ENCODE measurements around the gene F5.

The F5 gene

DNA sequence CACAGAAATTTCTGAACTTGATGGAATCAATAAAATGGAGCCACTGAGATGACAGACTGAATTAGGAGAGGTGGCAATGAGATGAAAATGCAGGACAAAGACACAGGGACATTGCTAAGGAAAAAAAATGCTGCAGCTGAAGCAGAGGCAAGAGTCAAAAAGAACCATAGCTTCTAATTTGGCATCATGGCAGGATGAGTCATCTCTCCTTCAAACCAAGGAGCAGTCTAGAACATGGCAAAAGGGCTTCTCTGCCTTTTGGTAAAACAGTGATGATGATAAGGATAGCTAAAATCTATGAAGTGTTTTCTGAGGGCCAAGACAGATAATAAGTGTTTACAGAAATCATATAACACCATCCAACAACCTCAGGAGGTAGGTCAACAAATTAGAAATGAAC, 117.3 kb downstream of the F5 start:
- Histone ChIP-seq H3K79me2 (ENCODE audit: insufficient read depth, low read length) (no peaks in the 10 kb centered on the region), H4K20me1 (ENCODE audit: low read depth, low read length) (no peaks in the 10 kb centered on the region), H2AFZ (ENCODE audit: low read depth, low read length, severe bottlenecking) (no peak overlapping the region), H3K27ac (ENCODE audit: low read depth, low read length) (no peak overlapping the region), H3K9me2 (replicated peaks; ENCODE audit: insufficient read depth, low read length) (no peaks in the 10 kb centered on the region), H3F3A (ENCODE audit: insufficient read depth) (no peaks in the 10 kb centered on the region), H3K4me3 (ENCODE audit: insufficient read depth, low read length, poor library complexity, severe bottlenecking) (no peak overlapping the region), H3K4me2 (ENCODE audit: low read depth, low read length, poor library complexity, severe bottlenecking) (no peak overlapping the region), H3K9ac (ENCODE audit: low read length) (no peak overlapping the region), H3K36me3 (ENCODE audit: low read length) (no peaks in the 10 kb centered on the region), H3K27me3 (ENCODE audit: low read length) (no peaks in the 10 kb centered on the region), H3K9me3 (ENCODE audit: insufficient read depth, low read length) (no peaks in the 10 kb centered on the region)
- no peak for TF ChIP-seq EZH2phosphoT487 (conservative IDR thresholded peaks at IDR 0.05; ENCODE audit: low read length)
- TF ChIP-seq, protein P1, sequence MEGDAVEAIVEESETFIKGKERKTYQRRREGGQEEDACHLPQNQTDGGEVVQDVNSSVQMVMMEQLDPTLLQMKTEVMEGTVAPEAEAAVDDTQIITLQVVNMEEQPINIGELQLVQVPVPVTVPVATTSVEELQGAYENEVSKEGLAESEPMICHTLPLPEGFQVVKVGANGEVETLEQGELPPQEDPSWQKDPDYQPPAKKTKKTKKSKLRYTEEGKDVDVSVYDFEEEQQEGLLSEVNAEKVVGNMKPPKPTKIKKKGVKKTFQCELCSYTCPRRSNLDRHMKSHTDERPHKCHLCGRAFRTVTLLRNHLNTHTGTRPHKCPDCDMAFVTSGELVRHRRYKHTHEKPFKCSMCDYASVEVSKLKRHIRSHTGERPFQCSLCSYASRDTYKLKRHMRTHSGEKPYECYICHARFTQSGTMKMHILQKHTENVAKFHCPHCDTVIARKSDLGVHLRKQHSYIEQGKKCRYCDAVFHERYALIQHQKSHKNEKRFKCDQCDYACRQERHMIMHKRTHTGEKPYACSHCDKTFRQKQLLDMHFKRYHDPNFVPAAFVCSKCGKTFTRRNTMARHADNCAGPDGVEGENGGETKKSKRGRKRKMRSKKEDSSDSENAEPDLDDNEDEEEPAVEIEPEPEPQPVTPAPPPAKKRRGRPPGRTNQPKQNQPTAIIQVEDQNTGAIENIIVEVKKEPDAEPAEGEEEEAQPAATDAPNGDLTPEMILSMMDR (IDR thresholded peaks at IDR 0.05; ENCODE audit: insufficient read depth, low read length, poor library complexity, severe bottlenecking) = no peak

DNA sequence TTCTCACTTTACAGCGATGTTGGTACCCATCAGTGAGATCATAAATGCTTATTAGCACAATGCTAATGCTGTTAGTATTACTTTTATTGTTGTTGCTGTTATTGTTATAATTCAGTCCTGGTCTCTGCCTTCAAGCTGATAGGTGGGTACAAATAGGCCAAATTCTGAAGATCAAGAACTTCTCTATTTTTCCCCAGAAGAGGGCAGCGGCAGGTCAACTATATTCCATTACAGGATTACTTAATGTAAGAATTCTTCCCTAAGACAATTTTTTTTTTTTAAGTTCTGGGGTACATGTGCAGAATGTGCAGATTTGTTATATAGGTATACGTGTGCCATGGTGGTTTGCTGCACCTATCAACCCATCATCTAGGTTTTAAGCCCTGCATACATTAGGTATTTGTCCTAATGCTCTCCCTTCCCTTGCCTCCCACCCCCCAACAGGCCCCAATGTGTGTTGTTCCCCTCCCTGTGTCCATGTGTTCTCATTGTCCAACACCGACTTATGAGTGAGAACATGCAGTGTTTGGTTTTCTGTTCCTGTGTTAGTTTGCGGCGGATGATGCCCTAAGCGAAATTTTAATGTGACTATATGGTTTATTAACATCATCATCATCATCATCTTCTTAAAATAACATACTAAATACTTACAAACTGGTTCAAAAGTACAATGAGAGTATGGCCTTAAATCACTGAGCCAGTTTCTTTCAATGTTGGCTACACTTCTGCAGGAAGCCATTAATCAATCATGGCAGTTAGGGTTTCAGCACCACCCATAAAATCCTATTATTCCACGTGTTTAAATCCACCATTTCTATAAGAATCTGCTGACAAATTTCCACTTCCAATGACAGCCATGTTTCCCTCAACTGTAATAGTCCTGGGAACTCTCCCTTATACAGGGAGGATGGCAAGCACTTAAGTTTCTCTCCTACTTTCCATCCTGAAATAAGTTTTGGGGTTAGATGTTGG, 119.7 kb downstream of the F5 start:
- Histone ChIP-seq H3K4me2 (ENCODE audit: low read depth, low read length, poor library complexity, severe bottlenecking) (no peak overlapping the region), H3K79me2 (ENCODE audit: insufficient read depth, low read length) (no peaks in the 10 kb centered on the region), H3F3A (ENCODE audit: insufficient read depth) (no peaks in the 10 kb centered on the region), H2AFZ (ENCODE audit: low read depth, low read length, severe bottlenecking) (no peak overlapping the region), H4K20me1 (ENCODE audit: low read depth, low read length) (no peaks in the 10 kb centered on the region), H3K9me2 (replicated peaks; ENCODE audit: insufficient read depth, low read length) (no peaks in the 10 kb centered on the region), H3K4me3 (ENCODE audit: insufficient read depth, low read length, poor library complexity, severe bottlenecking) (no peak overlapping the region), H3K27me3 (ENCODE audit: low read length) (no peaks in the 10 kb centered on the region), H3K36me3 (ENCODE audit: low read length) (no peaks in the 10 kb centered on the region), H3K27ac (ENCODE audit: low read depth, low read length) (no peak overlapping the region), H3K9me3 (ENCODE audit: insufficient read depth, low read length) (no peaks in the 10 kb centered on the region), H3K9ac (ENCODE audit: low read length) (no peak overlapping the region)
- TF ChIP-seq, protein P1 (IDR thresholded peaks at IDR 0.05; ENCODE audit: insufficient read depth, low read length, poor library complexity, severe bottlenecking) = peak; percentile 29
- TF ChIP-seq EZH2phosphoT487 (conservative IDR thresholded peaks at IDR 0.05; ENCODE audit: low read length) = no peak

DNA sequence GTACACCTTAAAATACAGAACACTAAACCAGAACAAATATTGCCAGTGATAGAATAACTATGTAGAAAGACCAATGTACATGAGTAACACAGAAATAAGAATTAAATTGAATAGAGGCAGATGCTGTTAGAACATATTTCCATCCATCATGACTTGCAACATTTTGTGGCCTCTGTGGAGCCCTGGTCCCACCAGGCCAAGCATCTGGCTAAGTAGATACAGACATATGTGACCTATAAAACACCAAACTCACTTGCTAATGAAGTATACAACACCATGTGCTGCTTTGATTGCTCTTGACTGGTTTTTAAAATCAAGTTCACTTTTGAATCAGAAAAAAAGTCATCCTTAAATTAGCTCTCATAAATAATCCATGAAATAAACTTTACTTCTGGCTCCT, 121.0 kb downstream of the F5 start:
- no peaks in the 10 kb centered on the region for H4K20me1 ChIP-seq (ENCODE audit: low read depth, low read length)

More for the DNA sequence above, 121.0 kb downstream of the F5 start:
- Histone ChIP-seq H3K4me3 (ENCODE audit: insufficient read depth, low read length, poor library complexity, severe bottlenecking) (no peak overlapping the region), H3K27me3 (ENCODE audit: low read length) (no peaks in the 10 kb centered on the region), H3K9me2 (replicated peaks; ENCODE audit: insufficient read depth, low read length) (no peaks in the 10 kb centered on the region), H3K79me2 (ENCODE audit: insufficient read depth, low read length) (no peaks in the 10 kb centered on the region), H3K9me3 (ENCODE audit: insufficient read depth, low read length) (no peaks in the 10 kb centered on the region), H3K9ac (ENCODE audit: low read length) (no peak overlapping the region), H3K27ac (ENCODE audit: low read depth, low read length) (no peak overlapping the region), H3F3A (ENCODE audit: insufficient read depth) (no peaks in the 10 kb centered on the region), H2AFZ (ENCODE audit: low read depth, low read length, severe bottlenecking) (no peak overlapping the region), H3K36me3 (ENCODE audit: low read length) (no peaks in the 10 kb centered on the region), H3K4me2 (ENCODE audit: low read depth, low read length, poor library complexity, severe bottlenecking) (no peak overlapping the region)
- TF ChIP-seq EZH2phosphoT487 (conservative IDR thresholded peaks at IDR 0.05; ENCODE audit: low read length) = no peak
- TF ChIP-seq, protein P1 (IDR thresholded peaks at IDR 0.05; ENCODE audit: insufficient read depth, low read length, poor library complexity, severe bottlenecking) = no peak
